ENCODE data around the gene CPXM1. TPM values are rescaled to one million over a fixed set of nuclear protein-coding genes. Genes with fewer than 3 reads are reported as not detected.
"Not testable (repeated sequence)": the region's sequence is repeated elsewhere in the genome, so short reads cannot be mapped to it uniquely, and the experiment has no call there.

CPXM1 gene
- total and polyA plus RNA-seq, 4 donors: 0.08 to 5.5 (median 0.16) TPM

- no peak for TF ChIP-seq RAD21 (IDR thresholded peaks at IDR 0.05)
- no peak for TF ChIP-seq FOXA2 (IDR thresholded peaks at IDR 0.05)
Measured at GRCh38 chr20:2809690-2810089, 9.3 kb upstream of the CPXM1 start (continued).

DNA sequence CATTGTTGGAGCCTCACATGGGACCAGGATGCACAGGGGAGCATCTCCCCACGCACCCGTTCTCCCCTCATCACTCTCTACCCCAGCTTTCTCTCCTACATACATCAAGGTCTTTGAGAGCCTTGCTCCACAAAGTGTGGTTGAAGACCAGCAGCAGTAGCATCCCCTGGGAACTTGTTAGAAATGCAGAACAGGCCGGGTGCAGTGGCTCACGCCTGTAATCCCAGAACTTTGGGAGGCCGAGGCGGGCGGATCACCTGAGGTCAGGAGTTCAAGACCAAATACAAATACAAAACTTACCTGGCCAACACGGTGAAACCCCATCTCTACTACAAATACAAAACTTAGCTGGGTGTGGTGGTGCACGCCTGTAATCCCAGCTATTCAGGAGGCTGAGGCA, 7.5 kb upstream of the CPXM1 start:
- not testable (repeated sequence) for H3K4me1 ChIP-seq (ENCODE audit: control insufficient read depth in 4 of 4, insufficient read depth in 4 of 4, low read length in 3 of 4)
- peaks cover 0 to 12% (median 4%) of the 10 kb centered on the region in 4 donors for H3K27me3 ChIP-seq (ENCODE audit: control insufficient read depth in 4 of 4, insufficient read depth in 4 of 4, low read length in 3 of 4)

DNA sequence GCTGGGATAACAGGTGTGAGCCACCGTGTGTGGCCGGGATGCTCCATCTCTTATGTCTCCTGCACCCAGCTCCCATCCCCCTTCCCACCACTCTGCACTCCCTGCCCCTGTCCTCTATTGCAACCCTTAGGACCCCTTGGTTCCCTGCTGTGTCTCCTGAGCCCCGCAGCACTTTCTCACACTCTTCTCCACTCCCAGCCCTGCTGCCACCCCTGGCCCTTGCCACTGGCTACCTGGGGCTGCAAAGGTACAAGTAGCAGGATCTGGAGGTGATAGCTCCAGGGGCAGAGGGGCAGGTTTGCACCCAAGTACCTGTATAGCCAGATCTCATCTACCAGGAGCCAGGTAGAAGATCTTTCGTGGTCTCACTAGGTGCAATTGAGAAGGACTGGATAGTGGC, 6.6 kb upstream of the CPXM1 start:
- TF ChIP-seq, protein P1, sequence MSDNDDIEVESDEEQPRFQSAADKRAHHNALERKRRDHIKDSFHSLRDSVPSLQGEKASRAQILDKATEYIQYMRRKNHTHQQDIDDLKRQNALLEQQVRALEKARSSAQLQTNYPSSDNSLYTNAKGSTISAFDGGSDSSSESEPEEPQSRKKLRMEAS (IDR thresholded peaks at IDR 0.05): no peak
- TF ChIP-seq EGR1 (IDR thresholded peaks at IDR 0.05; ENCODE audit: low read depth in 2 of 2) (no peak), JUND (IDR thresholded peaks at IDR 0.05) (no peak), RXRA (IDR thresholded peaks at IDR 0.05) (no peak), NR2F2 (IDR thresholded peaks at IDR 0.05) (no peak), YY1 (IDR thresholded peaks at IDR 0.05) (no peak)
- H3K27me3 ChIP-seq (ENCODE audit: control insufficient read depth in 4 of 4, insufficient read depth in 4 of 4, low read length in 3 of 4): peaks cover 4 to 16% (median 6%) of the 10 kb centered on the region in 4 donors
- peaks cover 0 to 7% (median 5%) of the 10 kb centered on the region in 4 donors for H3K4me1 ChIP-seq (ENCODE audit: control insufficient read depth in 4 of 4, insufficient read depth in 4 of 4, low read length in 3 of 4)
- no peak overlapping the region for H3K4me3 ChIP-seq (ENCODE audit: low read depth in 1 of 3, low read length in 3 of 3)
- no peaks in the 10 kb centered on the region for H3K36me3 ChIP-seq (ENCODE audit: control insufficient read depth in 4 of 4, insufficient read depth in 3 of 4, low read depth in 1 of 4, low read length in 3 of 4)
- DNase-seq (ENCODE audit: low spot score): no peak
- WGBS: 77% methylated on average over 4 of the region's 4 CpGs
- no peaks in the 10 kb centered on the region for H3K9me3 ChIP-seq (ENCODE audit: control insufficient read depth in 4 of 4, low read length in 3 of 4)
- H3K27ac ChIP-seq (ENCODE audit: low read depth in 1 of 2, low read length in 2 of 2): no peak overlapping the region
- H3K9ac ChIP-seq (ENCODE audit: low read depth in 1 of 2, low read length in 2 of 2): no peak overlapping the region

More for the DNA sequence above, 7.5 kb upstream of the CPXM1 start:
- H3K36me3 ChIP-seq (ENCODE audit: control insufficient read depth in 4 of 4, insufficient read depth in 3 of 4, low read depth in 1 of 4, low read length in 3 of 4); H3K27ac ChIP-seq (ENCODE audit: low read depth in 1 of 2, low read length in 2 of 2); H3K4me3 ChIP-seq (ENCODE audit: low read depth in 1 of 3, low read length in 3 of 3); H3K9me3 ChIP-seq (ENCODE audit: control insufficient read depth in 4 of 4, low read length in 3 of 4); H3K9ac ChIP-seq (ENCODE audit: low read depth in 1 of 2, low read length in 2 of 2); DNase-seq (ENCODE audit: low spot score): not testable (repeated sequence)
- 67% methylated on average over 9 of the region's 9 CpGs for WGBS

DNA sequence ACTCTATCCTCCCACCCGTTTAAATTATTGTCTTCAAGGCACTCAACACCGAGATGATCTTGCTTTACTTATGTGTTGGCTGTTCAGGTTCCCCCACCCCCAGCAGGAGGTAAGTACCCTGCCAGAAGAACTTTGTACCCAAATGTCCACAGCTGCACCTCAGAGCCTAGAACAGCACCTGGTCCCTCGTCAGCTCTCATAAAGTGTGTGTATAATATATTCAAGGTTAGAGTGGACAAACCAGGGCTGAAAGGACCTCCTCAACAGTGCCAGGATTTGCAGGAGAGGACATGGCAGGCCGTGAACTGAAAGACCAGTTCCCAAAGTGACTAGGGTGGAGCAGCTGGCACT, 5.9 kb upstream of the CPXM1 start:
- WGBS: 32% methylated on average over 4 of the region's 4 CpGs

DNA sequence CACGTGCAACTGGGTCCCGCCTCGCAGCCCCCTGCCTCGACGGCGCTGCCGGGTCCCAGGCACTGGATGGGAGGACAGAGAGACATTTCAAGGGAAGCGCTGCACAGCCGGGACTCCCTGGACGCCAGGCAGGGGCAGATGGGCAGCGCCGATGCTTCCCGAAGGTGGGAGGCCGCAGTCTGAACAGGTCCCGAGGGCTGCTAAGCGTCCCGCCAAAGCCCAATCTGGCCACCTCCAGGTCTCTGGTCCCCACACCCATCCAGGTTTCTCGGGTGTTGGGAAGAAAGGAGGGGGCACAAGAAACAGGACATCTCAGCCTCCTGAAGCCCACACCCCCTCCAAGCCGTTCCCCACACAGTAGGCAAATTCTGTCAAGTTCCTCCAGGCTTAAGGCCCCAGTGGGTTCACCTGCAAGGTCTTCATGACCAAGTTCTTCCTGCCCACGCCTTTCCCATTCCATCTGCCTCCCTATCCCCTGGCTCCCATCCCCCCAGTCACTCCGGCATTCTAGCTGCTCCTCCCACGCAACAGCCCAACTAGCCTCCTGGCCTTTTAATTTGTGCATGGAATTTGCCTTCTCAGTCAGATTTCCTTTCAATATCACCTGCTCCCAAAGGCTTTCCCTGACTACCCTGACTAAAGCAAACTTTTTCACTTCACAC, 5.4 kb upstream of the CPXM1 start:
- Histone ChIP-seq H3K36me3 (ENCODE audit: control insufficient read depth in 4 of 4, insufficient read depth in 3 of 4, low read depth in 1 of 4, low read length in 3 of 4) (peaks cover 0 to 2% (median 0%) of the 10 kb centered on the region in 4 donors), H3K4me1 (ENCODE audit: control insufficient read depth in 4 of 4, insufficient read depth in 4 of 4, low read length in 3 of 4) (peaks cover 0 to 7% (median 5%) of the 10 kb centered on the region in 4 donors), H3K27me3 (ENCODE audit: control insufficient read depth in 4 of 4, insufficient read depth in 4 of 4, low read length in 3 of 4) (peaks cover 4 to 20% (median 10%) of the 10 kb centered on the region in 4 donors), H3K4me3 (ENCODE audit: low read depth in 1 of 3, low read length in 3 of 3) (no peak overlapping the region), H3K9ac (ENCODE audit: low read depth in 1 of 2, low read length in 2 of 2) (no peak overlapping the region), H3K9me3 (ENCODE audit: control insufficient read depth in 4 of 4, low read length in 3 of 4) (peaks cover 3 to 6% (median 4%) of the 10 kb centered on the region in 4 donors), H3K27ac (ENCODE audit: low read depth in 1 of 2, low read length in 2 of 2) (no peak overlapping the region)
- DNase-seq (ENCODE audit: low spot score): no peak
- TF ChIP-seq EGR1 (IDR thresholded peaks at IDR 0.05; ENCODE audit: low read depth in 2 of 2) (peak; percentile 25 to 39), FOXA2 (IDR thresholded peaks at IDR 0.05) (no peak), ZBTB33 (IDR thresholded peaks at IDR 0.05) (no peak)
- WGBS: 27% methylated on average over 22 of the region's 22 CpGs

More for the DNA sequence above, 5.9 kb upstream of the CPXM1 start:
- TF ChIP-seq HNF4A (conservative IDR thresholded peaks at IDR 0.05) (peak; percentile 46 to 49), TAF1 (conservative IDR thresholded peaks at IDR 0.05) (no peak)
- Histone ChIP-seq H3K4me3 (ENCODE audit: low read depth in 1 of 3, low read length in 3 of 3) (no peak overlapping the region), H3K4me1 (ENCODE audit: control insufficient read depth in 4 of 4, insufficient read depth in 4 of 4, low read length in 3 of 4) (peaks cover 0 to 7% (median 5%) of the 10 kb centered on the region in 4 donors), H3K9me3 (ENCODE audit: control insufficient read depth in 4 of 4, low read length in 3 of 4) (peaks cover 1 to 3% (median 2%) of the 10 kb centered on the region in 4 donors), H3K27me3 (ENCODE audit: control insufficient read depth in 4 of 4, insufficient read depth in 4 of 4, low read length in 3 of 4) (peaks cover 4 to 16% (median 8%) of the 10 kb centered on the region in 4 donors), H3K9ac (ENCODE audit: low read depth in 1 of 2, low read length in 2 of 2) (no peak overlapping the region), H3K36me3 (ENCODE audit: control insufficient read depth in 4 of 4, insufficient read depth in 3 of 4, low read depth in 1 of 4, low read length in 3 of 4) (peaks cover 0 to 2% (median 0%) of the 10 kb centered on the region in 4 donors), H3K27ac (ENCODE audit: low read depth in 1 of 2, low read length in 2 of 2) (no peak overlapping the region)
- no peak for DNase-seq (ENCODE audit: low spot score)

All from liver (tissue), 9 donors.